GM19351 (cell line): ENCODE measurements around the gene MED13L.

Experiments
- ATAC-seq: cut with Tn5 transposase; IDR thresholded peaks from one replicate; pipeline ENCODE4 v1.9.1; 2021; ENCODE audit warnings: mild to moderate bottlenecking, moderate library complexity; ENCODE audit not compliant: unreplicated experiment

MED13L gene

GRCh38 chr12:116216022-116216756 lies 61.3 kb downstream of the MED13L start:
- ATAC-seq = no peak

DNA sequence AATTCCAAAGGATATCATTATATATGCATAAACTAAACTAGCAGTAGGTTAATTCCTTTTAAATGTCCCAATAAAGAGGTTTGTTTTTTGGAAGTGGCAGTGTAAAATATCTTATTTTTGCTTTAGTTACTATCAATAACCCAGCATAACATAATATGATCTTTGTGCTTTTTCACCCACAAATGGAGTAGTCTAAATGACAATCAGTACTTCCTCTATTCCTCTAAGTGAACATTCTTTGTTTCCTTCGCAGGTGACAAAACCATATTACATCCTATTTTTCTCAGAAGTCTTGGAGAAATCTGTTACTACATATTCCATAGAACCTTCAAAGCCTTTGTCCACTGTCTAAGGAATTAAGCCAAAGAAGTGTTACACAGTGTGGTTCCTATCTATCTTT lies 62.5 kb downstream of the MED13L start:
- ATAC-seq = no peak

GRCh38 chr12:116213885-116214527 lies 63.5 kb downstream of the MED13L start:
- ATAC-seq = no peak

DNA sequence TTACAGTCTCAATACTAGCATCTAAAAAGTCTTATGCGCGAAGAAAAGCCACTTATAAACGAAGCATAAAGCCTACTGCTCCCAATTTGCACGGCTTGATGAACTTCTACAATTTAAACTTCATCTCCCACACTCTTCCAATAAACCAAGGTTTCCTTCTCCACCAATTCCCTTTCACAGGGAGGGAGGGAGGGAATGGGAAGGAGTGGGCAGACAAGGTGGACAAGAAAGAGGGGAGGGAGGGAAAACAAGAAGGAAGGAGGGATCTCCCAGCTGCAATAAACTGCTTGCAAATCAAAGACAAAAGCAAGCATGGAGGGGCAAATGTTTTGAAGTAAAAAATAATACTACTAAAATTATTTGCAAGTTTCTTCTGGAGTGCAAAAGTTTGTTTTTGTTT lies 64.5 kb downstream of the MED13L start:
- no peak for ATAC-seq

- ATAC-seq = no peak
Observed at GRCh38 chr12:116210762-116211161, 66.7 kb downstream of the MED13L start.

DNA sequence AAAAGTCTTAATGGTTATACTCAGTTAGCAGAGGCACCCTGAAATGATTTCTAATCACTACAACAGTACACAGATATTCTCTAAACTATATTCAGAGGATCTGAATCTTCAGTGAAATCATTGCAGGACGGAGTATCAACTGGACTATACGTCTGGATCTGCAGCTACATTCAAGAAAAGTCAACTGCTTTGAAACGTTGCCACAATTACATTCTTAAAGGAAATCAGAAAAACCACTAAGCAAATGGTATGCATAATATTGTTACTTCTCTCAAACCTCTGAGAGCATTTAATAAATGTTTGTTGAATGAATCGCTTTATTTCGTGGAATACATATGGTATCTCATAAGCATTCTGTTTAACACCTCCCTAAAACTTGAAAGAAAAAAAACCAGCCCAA lies 67.4 kb downstream of the MED13L start:
- ATAC-seq = no peak

DNA sequence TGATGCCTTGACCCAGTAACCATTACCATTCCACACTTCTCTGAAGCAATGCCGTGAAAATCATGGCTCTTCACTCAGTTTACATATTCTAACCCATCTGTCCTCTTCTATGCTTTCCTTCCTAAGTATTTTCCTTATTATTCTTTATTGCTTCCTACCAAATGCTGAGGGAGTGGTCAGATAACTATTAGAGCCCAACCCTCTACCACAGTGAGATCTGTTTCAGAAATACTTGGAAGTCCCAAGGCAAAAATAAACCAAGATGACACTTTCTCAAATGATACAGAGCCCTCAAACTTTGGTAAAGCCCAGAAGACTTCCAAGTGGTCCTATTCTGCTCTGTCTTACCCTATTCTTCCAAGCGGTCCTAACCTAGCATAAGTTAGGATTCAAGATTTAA lies 68.0 kb downstream of the MED13L start:
- no peak for ATAC-seq

DNA sequence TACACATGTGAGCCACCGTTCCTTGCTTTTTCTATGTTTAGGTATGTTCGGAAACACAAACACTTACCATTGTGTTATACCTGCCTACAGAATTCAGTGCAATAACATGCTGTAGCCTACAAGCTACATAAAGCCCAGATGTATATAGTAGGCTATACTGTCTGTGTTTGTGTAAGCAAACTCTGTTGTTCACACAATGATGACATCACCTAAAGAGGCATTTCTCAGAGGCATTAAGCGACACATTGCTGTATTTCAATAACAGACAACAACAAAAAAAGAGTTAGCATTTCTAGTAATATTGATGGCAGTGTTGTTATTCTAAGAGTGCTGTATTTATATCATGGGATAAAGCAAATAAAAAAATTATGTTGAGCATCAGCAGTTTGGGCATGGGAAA lies 70.2 kb downstream of the MED13L start:
- no peak for ATAC-seq

GRCh38 chr12:116206828-116207227 lies 70.7 kb downstream of the MED13L start:
- no peak for ATAC-seq

DNA sequence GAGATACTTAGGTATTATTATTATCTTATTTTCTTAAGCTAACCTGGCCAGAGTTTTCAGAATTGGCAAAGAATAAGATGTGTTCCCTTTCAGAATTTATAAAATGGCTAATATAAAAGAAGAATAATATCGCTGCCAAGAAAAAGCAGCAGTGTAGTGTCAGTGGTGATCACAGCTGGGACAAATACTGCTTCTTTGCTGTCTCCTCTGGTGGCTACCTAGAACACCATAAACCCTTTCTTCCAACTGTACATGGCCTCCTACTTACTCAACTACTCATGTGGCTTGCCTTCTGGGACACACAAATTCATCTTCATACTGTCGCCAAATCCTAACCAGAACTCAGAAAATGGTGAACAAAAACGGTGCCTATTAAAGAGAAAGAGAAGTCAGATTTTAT lies 72.7 kb downstream of the MED13L start:
- no peak for ATAC-seq

DNA sequence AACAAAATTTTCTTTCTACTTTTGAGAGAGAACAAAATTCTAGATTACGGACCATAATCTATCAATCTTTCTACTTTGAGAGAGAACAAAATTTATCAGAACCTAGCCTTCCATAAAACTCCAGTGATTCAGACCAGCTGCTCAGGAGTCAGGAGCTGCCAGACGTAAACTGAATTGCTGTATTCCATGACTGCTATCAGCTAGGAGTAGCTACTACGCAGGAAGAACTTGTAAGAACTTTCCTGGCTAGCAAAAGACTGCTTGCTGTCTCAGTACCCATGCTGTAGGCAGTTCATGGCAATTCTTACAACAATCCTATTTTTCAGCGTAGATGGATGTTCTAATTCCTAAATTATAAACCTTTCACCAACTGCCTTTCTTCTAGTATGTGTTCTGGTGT lies 73.3 kb downstream of the MED13L start:
- no peak for ATAC-seq

DNA sequence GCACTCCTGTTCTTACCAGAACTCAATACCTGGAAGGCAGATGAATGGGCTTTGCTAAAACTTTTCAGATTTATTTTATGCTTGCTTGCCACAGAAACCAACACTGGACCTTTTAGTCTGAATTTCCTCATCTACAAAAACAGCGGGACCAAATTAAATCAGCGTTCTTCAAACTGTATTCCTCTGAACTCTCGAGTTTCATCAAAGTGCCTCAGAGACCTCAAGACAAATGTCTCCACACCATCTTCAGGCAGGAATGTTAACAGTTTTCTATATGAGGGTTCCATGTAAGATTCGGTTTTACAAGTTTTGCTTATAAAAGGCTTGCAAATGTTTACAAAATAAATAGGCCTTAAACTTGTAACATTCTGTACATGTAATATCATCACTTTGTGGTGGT lies 74.6 kb downstream of the MED13L start:
- no peak for ATAC-seq

GRCh38 chr12:116202433-116202832 lies 75.1 kb downstream of the MED13L start:
- no peak for ATAC-seq

- no peak for ATAC-seq
Observed at GRCh38 chr12:116201908-116202307, 75.6 kb downstream of the MED13L start.

DNA sequence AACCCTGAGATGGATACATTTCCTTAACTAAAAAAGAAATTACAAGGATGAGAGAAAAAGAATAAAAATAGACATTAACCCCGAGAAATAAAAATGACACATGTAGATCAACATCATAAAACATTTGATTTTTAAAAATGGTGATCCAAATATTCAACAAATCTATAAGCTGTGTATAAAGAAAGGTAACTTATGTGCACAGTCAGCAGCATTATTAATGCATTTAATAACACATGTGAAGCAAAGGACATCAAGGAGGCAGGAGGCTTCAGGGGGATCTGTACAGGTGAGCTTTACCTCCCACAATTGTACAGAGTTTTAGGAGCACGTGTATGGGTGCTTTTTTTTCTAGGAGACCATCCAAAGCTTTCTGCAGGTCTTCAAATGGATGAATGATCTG lies 76.1 kb downstream of the MED13L start:
- ATAC-seq = no peak

- ATAC-seq = no peak
Observed at GRCh38 chr12:116200812-116201211, 76.7 kb downstream of the MED13L start.

DNA sequence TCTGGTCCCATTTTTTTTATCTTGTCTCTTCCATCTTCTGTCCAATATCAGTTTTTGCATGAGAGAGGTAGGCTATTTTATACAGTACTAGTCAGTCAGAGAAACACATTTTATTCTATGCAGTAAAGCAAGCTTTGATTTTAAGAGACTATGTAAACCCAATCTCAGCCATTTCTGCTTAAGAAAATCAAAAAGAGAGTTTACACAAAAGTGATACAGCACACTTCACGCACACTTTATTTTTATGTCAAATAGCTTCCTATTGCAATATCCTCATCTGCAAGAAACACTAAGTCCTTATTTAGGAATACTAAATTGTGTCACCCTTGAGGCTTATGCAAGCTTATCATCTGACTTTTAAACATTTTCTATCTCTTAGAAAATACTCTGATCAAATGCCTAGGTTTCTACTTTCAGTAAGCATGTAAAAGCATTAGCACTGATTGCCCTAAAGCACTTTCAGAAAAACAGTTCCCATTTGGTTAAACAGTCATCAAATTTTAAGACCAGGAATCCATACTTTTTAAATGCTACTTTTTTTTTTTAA lies 78.3 kb downstream of the MED13L start:
- no peak for ATAC-seq

- ATAC-seq = no peak
Observed at GRCh38 chr12:116196752-116197718, 80.5 kb downstream of the MED13L start.

- no peak for ATAC-seq
Observed at GRCh38 chr12:116196226-116196625, 81.3 kb downstream of the MED13L start.

- peak; percentile 82 for ATAC-seq
Observed at GRCh38 chr12:116194935-116195431, 82.5 kb downstream of the MED13L start.

- ATAC-seq = no peak
Observed at GRCh38 chr12:116189692-116190091, 87.8 kb downstream of the MED13L start.
